ENCODE data around the gene GOLPH3L. TPM values are rescaled to one million over a fixed set of nuclear protein-coding genes. Genes with fewer than 3 reads are reported as not detected.

Gene GOLPH3L
- total RNA-seq, 4 donors from 2014 or later: 12.4 to 19.5 (median 17.9) TPM

GRCh38 chr1:150621497-150622302 is 75.3 kb downstream of the GOLPH3L start:
- TF ChIP-seq CTCF (IDR thresholded peaks at IDR 0.05): peak in 2 of 3 donors; percentile 4 to 50
- DNase-seq (ENCODE audit: low spot score) (no peak), ATAC-seq (ENCODE audit: low FRiP score) (no peak)

DNA sequence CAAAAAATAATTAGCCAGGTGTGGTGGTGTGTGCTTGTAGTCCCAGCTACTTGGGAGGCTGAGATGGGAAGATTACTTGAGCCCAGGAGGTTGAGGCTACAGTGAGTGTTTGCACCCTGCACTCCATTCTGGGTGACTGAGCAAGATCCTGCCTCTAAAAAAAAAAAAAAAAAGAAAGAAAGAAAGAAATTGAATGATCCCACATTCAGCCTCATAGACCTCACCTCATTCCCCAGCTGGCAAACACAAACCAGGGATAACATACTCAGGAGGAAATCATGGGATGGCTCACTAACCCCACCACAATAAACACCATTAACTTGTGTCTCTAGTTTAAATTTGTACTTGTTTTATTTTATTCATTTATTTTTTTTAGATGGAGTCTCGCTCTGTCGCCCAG is 76.0 kb downstream of the GOLPH3L start:
- ATAC-seq (ENCODE audit: low FRiP score): no peak

DNA sequence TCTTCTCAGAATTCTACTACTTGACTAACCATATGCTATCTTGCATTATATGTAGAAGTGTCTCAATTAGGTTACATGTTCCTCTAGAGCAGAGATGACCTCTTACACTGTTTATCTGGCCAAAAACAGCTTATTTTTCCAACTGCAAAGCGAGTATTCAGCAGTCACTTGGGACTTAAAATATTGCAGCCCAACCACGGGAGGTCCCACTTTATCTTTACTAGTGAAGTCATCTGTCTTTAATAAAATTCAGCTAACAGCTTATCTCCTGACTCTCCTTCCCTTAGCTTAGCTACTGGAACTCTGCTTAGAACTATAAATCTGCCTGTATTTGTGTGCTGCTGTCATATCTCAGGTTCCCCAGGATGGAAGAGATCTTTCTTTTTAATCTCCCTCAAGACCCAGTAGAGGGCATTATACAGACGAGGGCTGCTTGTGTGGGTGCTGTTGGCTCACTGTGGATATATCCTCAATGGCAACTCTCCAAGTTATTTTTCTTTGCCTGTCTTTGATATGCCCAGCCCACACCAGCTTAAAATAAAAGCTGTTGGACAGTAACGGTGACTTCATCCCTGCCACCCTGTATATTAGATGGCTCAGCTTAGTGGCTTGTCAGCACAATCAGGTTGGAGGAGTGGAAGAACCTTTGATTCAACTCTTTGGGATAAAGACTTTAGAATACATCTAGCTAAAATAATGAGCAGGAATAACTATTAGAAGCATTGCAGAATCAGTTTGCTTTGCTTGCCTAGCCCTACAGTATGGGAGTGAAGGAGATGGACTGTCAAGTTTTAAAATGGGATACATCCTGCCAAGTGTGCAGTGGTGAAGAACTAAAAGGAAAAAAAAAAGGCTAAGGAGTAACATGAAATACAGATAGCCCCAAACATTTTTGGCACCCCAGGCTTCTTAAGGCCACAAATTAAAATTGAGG is 77.1 kb downstream of the GOLPH3L start:
- DNase-seq (ENCODE audit: low spot score): no peak
- peak; percentile 87 for ATAC-seq (ENCODE audit: low FRiP score)
- TF ChIP-seq CTCF (IDR thresholded peaks at IDR 0.05): no peak

More for the DNA sequence above, 76.0 kb downstream of the GOLPH3L start:
- TF ChIP-seq CTCF (IDR thresholded peaks at IDR 0.05): no peak
- DNase-seq (ENCODE audit: low spot score): no peak

- TF ChIP-seq CTCF (IDR thresholded peaks at IDR 0.05): no peak
- no peak for DNase-seq (ENCODE audit: low spot score)
- no peak for ATAC-seq (ENCODE audit: low FRiP score)
Measured at GRCh38 chr1:150615346-150616201, 81.4 kb downstream of the GOLPH3L start.

- TF ChIP-seq CTCF (IDR thresholded peaks at IDR 0.05): no peak
- DNase-seq (ENCODE audit: low spot score) (no peak), ATAC-seq (ENCODE audit: low FRiP score) (peak; percentile 57)
Measured at GRCh38 chr1:150613061-150613920, 83.7 kb downstream of the GOLPH3L start.

- DNase-seq (ENCODE audit: low spot score): no peak
- no peak for TF ChIP-seq CTCF (IDR thresholded peaks at IDR 0.05)
- ATAC-seq (ENCODE audit: low FRiP score): no peak
Measured at GRCh38 chr1:150612014-150612345, 85.0 kb downstream of the GOLPH3L start.

Measured in omental fat pad (tissue), 4 donors.